Keratinocyte (primary cell): ENCODE data around the gene PPT2. TPM values are rescaled to one million over a fixed set of nuclear protein-coding genes. Genes with fewer than 3 reads are reported as not detected.

ENCODE experiments used
- DNase-seq: peaks from one replicate; pipeline ENCODE4 v3.0.0-alpha.2; 2011; ENCODE audit warnings: low read depth, missing footprints, low spot score
- FAIRE-seq: peaks from 2 replicates; lab custom pipeline; 2011; peaks lifted over from hg19 to GRCh38; lab: Jason Lieb, UNC
- H2AFZ ChIP-seq: 2 replicates; pipeline ENCODE4 v1.6.0; 2012; ENCODE audit warnings: low read length, control low read depth, inconsistent platforms; ENCODE audit not compliant: control insufficient read depth
- H3K27ac ChIP-seq: 2 replicates; pipeline ENCODE4 v1.5.1; 2011; ENCODE audit warnings: low read length; ENCODE audit not compliant: control insufficient read depth, insufficient read depth
- H3K27me3 ChIP-seq: 3 replicates; pipeline ENCODE4 v1.6.0; 2011; ENCODE audit warnings: low read length; ENCODE audit not compliant: control insufficient read depth, insufficient read depth; ENCODE audit errors: extremely low read depth
- H3K36me3 ChIP-seq, 2 experiments: 2 replicates in 1 of 2; 3 replicates in 1 of 2; pipeline ENCODE4 v1.5.1; 2011; ENCODE audit warnings: low read length in 2 of 2, mild to moderate bottlenecking in 1 of 2; ENCODE audit not compliant: control insufficient read depth in 2 of 2, insufficient read depth in 2 of 2; ENCODE audit errors: extremely low read depth in 1 of 2
- H3K4me1 ChIP-seq: 3 replicates; pipeline ENCODE4 v1.5.1; 2011; ENCODE audit warnings: low read length; ENCODE audit not compliant: control insufficient read depth, insufficient read depth; ENCODE audit errors: extremely low read depth
- H3K4me2 ChIP-seq: 3 replicates; pipeline ENCODE4 v1.6.0; 2011; ENCODE audit warnings: low read depth, low read length; ENCODE audit not compliant: control insufficient read depth, insufficient read depth; ENCODE audit errors: extremely low read depth
- H3K4me3 ChIP-seq, 3 experiments: fragments of 200-600 bp in 1 of 3; sonication (generic) in 1 of 3; 2 replicates in 2 of 3; 3 replicates in 1 of 3; pipeline ENCODE4 v1.5.1; 2011 to 2016; ENCODE audit warnings: low read length in 3 of 3, mild to moderate bottlenecking in 3 of 3, control low read depth in 2 of 3, inconsistent platforms in 1 of 3, low read depth in 1 of 3, mixed read lengths in 1 of 3, mixed run types in 1 of 3, moderate library complexity in 1 of 3; ENCODE audit not compliant: control insufficient read depth in 2 of 3, insufficient read depth in 2 of 3; ENCODE audit errors: extremely low read depth in 1 of 3
- H3K79me2 ChIP-seq: 2 replicates; pipeline ENCODE4 v1.6.0; 2012; ENCODE audit warnings: low read length; ENCODE audit not compliant: control insufficient read depth, insufficient read depth
- H3K9ac ChIP-seq: 3 replicates; pipeline ENCODE4 v1.6.0; 2011; ENCODE audit warnings: low read length; ENCODE audit not compliant: control insufficient read depth, insufficient read depth; ENCODE audit errors: extremely low read depth
- H3K9me1 ChIP-seq: 3 replicates; pipeline ENCODE4 v1.6.0; 2011; ENCODE audit warnings: low read length; ENCODE audit not compliant: control insufficient read depth, insufficient read depth; ENCODE audit errors: extremely low read depth
- H3K9me3 ChIP-seq: 2 replicates; pipeline ENCODE4 v1.5.1; 2012; ENCODE audit warnings: low read depth, low read length; ENCODE audit not compliant: control insufficient read depth
- H4K20me1 ChIP-seq: 3 replicates; pipeline ENCODE4 v1.6.0; 2011; ENCODE audit warnings: low read length; ENCODE audit not compliant: control insufficient read depth, insufficient read depth; ENCODE audit errors: extremely low read depth
- EZH2 ChIP-seq: IDR thresholded peaks from one replicate; pipeline ENCODE4 v1.6.1; 2012; ENCODE audit warnings: inconsistent platforms, mild to moderate bottlenecking, low read length, moderate library complexity
- dilution Hi-C: fragments of 300-500 bp; cut with MboI; formaldehyde crosslinking; loops from one replicate; pipeline ENCODE4 v1.7.0; 2020; ENCODE audit warnings: low sequenced_read_pairs; ENCODE audit not compliant: extremely low pct_ligation_motif_present
- polyA plus RNA-seq, 5 experiments: library from polyadenylated mRNA; depleted of rRNA in 3 of 5; stranded (reverse) in 3 of 5; stranded (forward) in 1 of 5; unstranded in 1 of 5; fragments of >200 nt; gene quantifications; 1 replicate in 1 of 5; 2 replicates in 3 of 5; 3 replicates in 1 of 5; pipeline versions ENCODE4 v1.2.1 to v1.2.3, GENCODE V29; 2011 to 2012; ENCODE audit warnings: missing spikeins in 2 of 5, low read depth in 1 of 5, low replicate concordance in 1 of 5
- TF ChIP-seq, protein P1 (sequence below), 3 experiments: IDR thresholded peaks in 1 of 3; conservative IDR thresholded peaks in 1 of 3; optimal IDR thresholded peaks in 1 of 3; 2 replicates in 2 of 3; 3 replicates in 1 of 3; pipeline versions ENCODE3 to v1.5.1; 2011; ENCODE audit warnings: low read length in 3 of 3, mild to moderate bottlenecking in 3 of 3, moderate library complexity in 2 of 3, control low read depth in 1 of 3, inconsistent platforms in 1 of 3; ENCODE audit not compliant: insufficient read depth in 2 of 3; ENCODE audit errors: extremely low read depth in 1 of 3

PPT2 gene
- polyA plus RNA-seq, 1 donor (not counting 4 experiments of a cell fraction or from before 2014, with no cell fraction given), result 15.0 TPM

DNA sequence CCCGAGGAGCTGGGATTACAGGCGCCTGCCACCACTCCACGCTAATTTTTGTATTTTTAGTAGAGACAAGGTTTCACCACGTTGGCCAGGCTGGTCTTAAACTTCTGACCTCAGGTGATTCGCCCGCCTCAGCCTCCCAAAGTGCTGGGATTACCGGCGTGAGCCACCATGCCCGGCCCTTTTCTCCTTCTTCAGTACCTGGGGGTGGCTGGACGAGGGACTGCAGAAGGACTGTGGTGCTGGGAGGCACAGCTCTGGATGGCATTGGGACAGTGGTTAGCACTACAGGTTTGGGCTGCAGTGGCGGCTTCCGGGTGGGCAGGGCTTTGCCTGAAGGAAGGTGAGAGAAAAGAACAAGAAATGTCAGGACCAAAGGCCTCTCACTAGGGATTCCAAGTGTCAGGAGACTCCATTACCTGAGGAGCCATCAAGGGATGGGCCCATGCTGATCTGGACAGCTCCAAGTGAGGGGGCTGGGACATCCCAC lies 33.3 kb upstream of the PPT2 start:
- Histone ChIP-seq H3K27me3 (no peaks in the 10 kb centered on the region), H3K4me3 (no peak overlapping the region), H3K79me2 (no peaks in the 10 kb centered on the region), H3K4me1 (no peaks in the 10 kb centered on the region), H3K36me3 (peaks cover 28 to 34% of the 10 kb centered on the region in 2 experiments), H3K9me3 (no peaks in the 10 kb centered on the region), H3K9ac (no peak overlapping the region), H3K4me2 (no peak overlapping the region), H2AFZ (no peak overlapping the region), H4K20me1 (no peaks in the 10 kb centered on the region), H3K9me1 (no peaks in the 10 kb centered on the region), H3K27ac (no peak overlapping the region)
- FAIRE-seq (no peak), DNase-seq (no peak)
- dilution Hi-C loops, result no loop called here
- TF ChIP-seq, protein P1, sequence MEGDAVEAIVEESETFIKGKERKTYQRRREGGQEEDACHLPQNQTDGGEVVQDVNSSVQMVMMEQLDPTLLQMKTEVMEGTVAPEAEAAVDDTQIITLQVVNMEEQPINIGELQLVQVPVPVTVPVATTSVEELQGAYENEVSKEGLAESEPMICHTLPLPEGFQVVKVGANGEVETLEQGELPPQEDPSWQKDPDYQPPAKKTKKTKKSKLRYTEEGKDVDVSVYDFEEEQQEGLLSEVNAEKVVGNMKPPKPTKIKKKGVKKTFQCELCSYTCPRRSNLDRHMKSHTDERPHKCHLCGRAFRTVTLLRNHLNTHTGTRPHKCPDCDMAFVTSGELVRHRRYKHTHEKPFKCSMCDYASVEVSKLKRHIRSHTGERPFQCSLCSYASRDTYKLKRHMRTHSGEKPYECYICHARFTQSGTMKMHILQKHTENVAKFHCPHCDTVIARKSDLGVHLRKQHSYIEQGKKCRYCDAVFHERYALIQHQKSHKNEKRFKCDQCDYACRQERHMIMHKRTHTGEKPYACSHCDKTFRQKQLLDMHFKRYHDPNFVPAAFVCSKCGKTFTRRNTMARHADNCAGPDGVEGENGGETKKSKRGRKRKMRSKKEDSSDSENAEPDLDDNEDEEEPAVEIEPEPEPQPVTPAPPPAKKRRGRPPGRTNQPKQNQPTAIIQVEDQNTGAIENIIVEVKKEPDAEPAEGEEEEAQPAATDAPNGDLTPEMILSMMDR (optimal IDR thresholded peaks at IDR 0.05 in 1 of 3, IDR thresholded peaks at IDR 0.05 in 1 of 3, conservative IDR thresholded peaks at IDR 0.05 in 1 of 3; ENCODE audit: extremely low read depth in 1 of 3, insufficient read depth in 2 of 3, low read length in 3 of 3), result no peak
- no peak for TF ChIP-seq EZH2

GRCh38 chr6:32123681-32124080 lies 30.3 kb upstream of the PPT2 start:
- Histone ChIP-seq H3K9me3 (no peaks in the 10 kb centered on the region), H4K20me1 (no peaks in the 10 kb centered on the region), H3K79me2 (peaks cover 13% of the 10 kb centered on the region), H3K4me3 (no peak overlapping the region), H2AFZ (no peak overlapping the region), H3K27me3 (no peaks in the 10 kb centered on the region), H3K9ac (no peak overlapping the region), H3K36me3 (peaks cover 9 to 21% of the 10 kb centered on the region in 2 experiments), H3K9me1 (no peaks in the 10 kb centered on the region), H3K27ac (no peak overlapping the region), H3K4me1 (peaks cover 12% of the 10 kb centered on the region), H3K4me2 (no peak overlapping the region)
- TF ChIP-seq EZH2, result no peak
- TF ChIP-seq, protein P1 (optimal IDR thresholded peaks at IDR 0.05 in 1 of 3, IDR thresholded peaks at IDR 0.05 in 1 of 3, conservative IDR thresholded peaks at IDR 0.05 in 1 of 3; ENCODE audit: extremely low read depth in 1 of 3, insufficient read depth in 2 of 3, low read length in 3 of 3), result no peak
- FAIRE-seq (no peak), DNase-seq (no peak)
- dilution Hi-C loops, result no loop called here
